Panc1 (cell line): Measurements from ENCODE around the gene ZNF692. TPM values are rescaled to one million over a fixed set of nuclear protein-coding genes. Genes with fewer than 3 reads are reported as not detected.

Experiments
- ATAC-seq: fragments of 200-7000 bp; cut with Tn5 transposase; 2 replicates; pipeline ENCODE4 v1.9.1; 2020; ENCODE audit warnings: mild to moderate bottlenecking, moderate library complexity
- BruUV-seq: library from RNA; stranded (reverse); fragments of 400-500 nt; replicated peaks from 2 replicates; lab custom pipeline; 2021; lab: Mats Ljungman, UMichigan
- CTCF ChIA-PET: fragments of 300-600 bp; sonication (Branson Sonifier 250); formaldehyde crosslinking; loops from one replicate; lab custom pipeline; 2022; ENCODE audit warnings: antibody characterized with exemption; lab: Charles Lee
- POLR2A ChIA-PET: fragments of 300-600 bp; sonication (Branson Sonifier 250); formaldehyde crosslinking; loops from one replicate; lab custom pipeline; 2022; ENCODE audit warnings: antibody characterized with exemption; lab: Charles Lee
- DNase-seq: peaks from one replicate; pipeline ENCODE4 v3.0.0-alpha.2; 2010; ENCODE audit warnings: low read depth, low spot score
- H3K27ac ChIP-seq: 2 replicates; pipeline ENCODE4 v1.5.1; 2011; ENCODE audit warnings: mild to moderate bottlenecking, low read length, inconsistent platforms
- H3K27me3 ChIP-seq: fragments of 200-500 bp; sonication (Bioruptor generic); 2 replicates; pipeline ENCODE4 v1.6.0; 2014; ENCODE audit warnings: low read length, inconsistent platforms; ENCODE audit not compliant: control insufficient read depth, insufficient read depth
- H3K36me3 ChIP-seq: fragments of 200-500 bp; sonication (Bioruptor generic); 2 replicates; pipeline ENCODE4 v1.5.1; 2014; ENCODE audit warnings: inconsistent platforms, mild to moderate bottlenecking, low read length, moderate library complexity; ENCODE audit not compliant: control insufficient read depth, insufficient read depth
- H3K4me1 ChIP-seq: 2 replicates; pipeline ENCODE4 v1.5.1; 2011; ENCODE audit warnings: inconsistent platforms, mild to moderate bottlenecking, low read length, moderate library complexity; ENCODE audit not compliant: control insufficient read depth, insufficient read depth
- H3K4me3 ChIP-seq, 2 experiments: 2 replicates each; pipeline ENCODE4 v1.5.1; 2011 to 2012; ENCODE audit warnings: low read depth in 2 of 2, low read length in 2 of 2, mild to moderate bottlenecking in 2 of 2, inconsistent platforms in 1 of 2, moderate library complexity in 1 of 2
- H3K9me3 ChIP-seq: fragments of 200-500 bp; sonication (Bioruptor generic); 2 replicates; pipeline ENCODE4 v1.5.1; 2014; ENCODE audit warnings: low read depth, mild to moderate bottlenecking, inconsistent platforms, low read length, moderate library complexity; ENCODE audit not compliant: control insufficient read depth, insufficient read depth
- POLR2AphosphoS5 ChIP-seq: IDR thresholded peaks from 2 replicates; pipeline ENCODE4 v1.6.1; 2012; ENCODE audit warnings: mild to moderate bottlenecking, low read depth, low read length, moderate library complexity
- REST ChIP-seq, 2 experiments: IDR thresholded peaks; 2 replicates each; pipeline ENCODE4 v1.6.1; 2011 to 2012; ENCODE audit warnings: low read depth in 2 of 2, control low read depth in 1 of 2, low read length in 1 of 2, mild to moderate bottlenecking in 1 of 2, moderate library complexity in 1 of 2; ENCODE audit not compliant: insufficient read depth in 1 of 2
- SIN3A ChIP-seq: IDR thresholded peaks from 2 replicates; pipeline ENCODE4 v1.6.1; 2012; ENCODE audit warnings: low read depth, mild to moderate bottlenecking, low read length, moderate library complexity, borderline replicate concordance; ENCODE audit not compliant: insufficient read depth
- TCF7L2 ChIP-seq: IDR thresholded peaks from 2 replicates; pipeline ENCODE4 v1.6.1; 2011; ENCODE audit warnings: mild to moderate bottlenecking, low read depth, low read length, inconsistent platforms
- in situ Hi-C: cut with HindIII; loops from 2 replicates; pipeline ENCODE4 v1.10.0; 2016; ENCODE audit warnings: low sequenced_read_pairs, low pct_unique_long_range_greater_than_20kb
- intact Hi-C: fragments of 100-400 bp; cut with micrococcal nuclease; formaldehyde crosslinking; loops from one replicate; pipeline ENCODE4 v1.10.0; 2022; ENCODE audit not compliant: unreplicated experiment
- total RNA-seq: library from RNA; stranded (reverse); gene quantifications from one replicate; pipeline ENCODE4 v1.2.1, GENCODE V29; 2021; ENCODE audit not compliant: unreplicated experiment
- TF ChIP-seq, protein P1 (sequence below): fragments of 450-650 bp; IDR thresholded peaks from 2 replicates; pipeline ENCODE4 v1.5.1; 2017; ENCODE audit warnings: mild to moderate bottlenecking

ZNF692 gene
- total RNA-seq, 1 experiment from 2014 or later: 62.3 TPM

DNA sequence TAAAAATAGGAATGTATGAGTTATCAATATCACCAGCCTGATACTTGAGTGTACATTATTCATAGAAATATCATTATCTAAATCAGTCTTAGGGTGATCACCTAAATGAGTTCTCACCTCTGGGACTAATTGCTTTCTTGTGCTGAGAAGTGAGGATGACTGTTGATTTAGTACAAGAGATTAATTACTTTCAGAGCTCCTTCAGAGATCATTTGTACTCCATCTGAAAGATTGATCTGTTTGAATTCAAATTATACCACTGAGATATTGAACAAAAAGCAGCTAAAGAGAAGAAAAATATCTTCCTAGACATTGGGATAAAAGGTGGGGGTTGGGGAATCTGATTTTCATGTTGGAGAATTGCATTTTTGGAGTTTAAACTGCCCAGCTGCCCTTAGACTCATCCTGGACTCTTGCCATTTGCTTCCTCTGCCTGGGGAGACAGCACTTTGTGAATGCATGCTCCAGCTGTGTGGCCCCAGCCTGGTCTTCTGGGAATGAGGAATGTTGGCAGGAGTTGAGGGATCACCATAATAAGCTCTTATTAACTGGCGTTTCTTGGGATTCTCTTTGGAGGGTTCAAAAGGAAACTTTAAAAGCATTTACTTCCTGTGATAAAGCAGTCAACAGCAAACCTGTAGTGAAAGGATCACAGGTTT lies 27.5 kb upstream of the ZNF692 start:
- no peak for DNase-seq
- TF ChIP-seq, protein P1, sequence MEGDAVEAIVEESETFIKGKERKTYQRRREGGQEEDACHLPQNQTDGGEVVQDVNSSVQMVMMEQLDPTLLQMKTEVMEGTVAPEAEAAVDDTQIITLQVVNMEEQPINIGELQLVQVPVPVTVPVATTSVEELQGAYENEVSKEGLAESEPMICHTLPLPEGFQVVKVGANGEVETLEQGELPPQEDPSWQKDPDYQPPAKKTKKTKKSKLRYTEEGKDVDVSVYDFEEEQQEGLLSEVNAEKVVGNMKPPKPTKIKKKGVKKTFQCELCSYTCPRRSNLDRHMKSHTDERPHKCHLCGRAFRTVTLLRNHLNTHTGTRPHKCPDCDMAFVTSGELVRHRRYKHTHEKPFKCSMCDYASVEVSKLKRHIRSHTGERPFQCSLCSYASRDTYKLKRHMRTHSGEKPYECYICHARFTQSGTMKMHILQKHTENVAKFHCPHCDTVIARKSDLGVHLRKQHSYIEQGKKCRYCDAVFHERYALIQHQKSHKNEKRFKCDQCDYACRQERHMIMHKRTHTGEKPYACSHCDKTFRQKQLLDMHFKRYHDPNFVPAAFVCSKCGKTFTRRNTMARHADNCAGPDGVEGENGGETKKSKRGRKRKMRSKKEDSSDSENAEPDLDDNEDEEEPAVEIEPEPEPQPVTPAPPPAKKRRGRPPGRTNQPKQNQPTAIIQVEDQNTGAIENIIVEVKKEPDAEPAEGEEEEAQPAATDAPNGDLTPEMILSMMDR: no peak
- TF ChIP-seq TCF7L2 (no peak), POLR2AphosphoS5 (no peak), REST (IDR thresholded peaks at IDR 0.05; ENCODE audit: insufficient read depth in 1 of 2, low read depth in 2 of 2, low read length in 1 of 2) (no peak), SIN3A (no peak)
- intact Hi-C loops (no loop called here), in situ Hi-C loops (no loop called here)
- CTCF ChIA-PET: interaction anchor here (0.6 kb wide), 1 partner anchor 20 kb away, joined by 4 read pairs; no protein-coding TSS in a partner anchor
- Histone ChIP-seq H3K9me3 (no peaks in the 10 kb centered on the region), H3K4me1 (no peaks in the 10 kb centered on the region), H3K27ac (no peak overlapping the region), H3K36me3 (no peaks in the 10 kb centered on the region), H3K27me3 (no peaks in the 10 kb centered on the region), H3K4me3 (no peak overlapping the region)
- BruUV-seq: no TSS peak
- no peak for ATAC-seq
- POLR2A ChIA-PET: interaction anchor here (0.9 kb wide), 1 partner anchor 12 kb away, joined by 3 read pairs; no protein-coding TSS in a partner anchor

- no peaks in the 10 kb centered on the region for H3K4me1 ChIP-seq
- TF ChIP-seq SIN3A (no peak), REST (IDR thresholded peaks at IDR 0.05; ENCODE audit: insufficient read depth in 1 of 2, low read depth in 2 of 2, low read length in 1 of 2) (no peak), TCF7L2 (no peak), POLR2AphosphoS5 (no peak)
- TF ChIP-seq, protein P1: no peak
- no peak overlapping the region for H3K27ac ChIP-seq
- no peak overlapping the region for H3K4me3 ChIP-seq
- CTCF ChIA-PET: no interaction called here
- POLR2A ChIA-PET: no interaction called here
- BruUV-seq: no TSS peak
- H3K9me3 ChIP-seq: no peaks in the 10 kb centered on the region
- in situ Hi-C loops (no loop called here), intact Hi-C loops (no loop called here)
- no peaks in the 10 kb centered on the region for H3K36me3 ChIP-seq
- H3K27me3 ChIP-seq: peaks cover 3% of the 10 kb centered on the region; the same call in 1 of the 2 replicates
- ATAC-seq: no peak
- no peak for DNase-seq
Observed at GRCh38 chr1:248885646-248886045, 26.8 kb upstream of the ZNF692 start.
